Endothelial cell of hepatic sinusoid (primary cell): ENCODE measurements around the gene SLC16A12.
"Not testable (repeated sequence)": the region's sequence is repeated elsewhere in the genome, so short reads cannot be mapped to it uniquely, and the experiment has no call there.

Experiments
- in situ Hi-C: cut with HindIII; loops from 2 replicates; pipeline ENCODE4 v1.10.0; 2017; ENCODE audit warnings: low sequenced_read_pairs

Gene SLC16A12

GRCh38 chr10:89474452-89474851 is 60.9 kb downstream of the SLC16A12 start:
- in situ Hi-C loops, result no loop called here

- in situ Hi-C loops, result no loop called here
These were observed 64.1 kb downstream of the SLC16A12 start for GRCh38 chr10:89471110-89471809.

- in situ Hi-C loops, result no loop called here
These were observed 64.8 kb downstream of the SLC16A12 start for GRCh38 chr10:89470628-89471027.

- in situ Hi-C loops, result no loop called here
These were observed 65.9 kb downstream of the SLC16A12 start for GRCh38 chr10:89469517-89469916.

GRCh38 chr10:89468191-89468965 is 67.0 kb downstream of the SLC16A12 start:
- in situ Hi-C loops, result no loop called here

- in situ Hi-C loops, result no loop called here
These were observed 68.8 kb downstream of the SLC16A12 start for GRCh38 chr10:89466599-89467035.

- in situ Hi-C loops, result no loop called here
These were observed 70.2 kb downstream of the SLC16A12 start for GRCh38 chr10:89465196-89465595.

GRCh38 chr10:89463846-89464537 is 71.4 kb downstream of the SLC16A12 start:
- in situ Hi-C loops, result no loop called here

GRCh38 chr10:89458784-89459183 is 76.6 kb downstream of the SLC16A12 start:
- in situ Hi-C loops, result no loop called here

- in situ Hi-C loops, result no loop called here
These were observed 77.1 kb downstream of the SLC16A12 start for GRCh38 chr10:89458291-89458690.

- in situ Hi-C loops, result no loop called here
These were observed 80.6 kb downstream of the SLC16A12 start for GRCh38 chr10:89454561-89455347.

- in situ Hi-C loops, result no loop called here
These were observed 83.2 kb downstream of the SLC16A12 start for GRCh38 chr10:89452193-89452592.

- in situ Hi-C loops, result no loop called here
These were observed 84.5 kb downstream of the SLC16A12 start for GRCh38 chr10:89450901-89451300.

- in situ Hi-C loops, result not testable (repeated sequence)
These were observed 90.6 kb downstream of the SLC16A12 start for GRCh38 chr10:89444819-89445218.

GRCh38 chr10:89442289-89442688 is 93.1 kb downstream of the SLC16A12 start:
- in situ Hi-C loops, result no loop called here

- in situ Hi-C loops, result no loop called here
These were observed 95.0 kb downstream of the SLC16A12 start for GRCh38 chr10:89440226-89441009.

- in situ Hi-C loops, result no loop called here
These were observed 96.9 kb downstream of the SLC16A12 start for GRCh38 chr10:89438525-89438924.

- in situ Hi-C loops, result no loop called here
These were observed 103.4 kb downstream of the SLC16A12 start for GRCh38 chr10:89431977-89432376.

GRCh38 chr10:89428877-89429276 is 106.5 kb downstream of the SLC16A12 start:
- in situ Hi-C loops, result no loop called here

- in situ Hi-C loops, result no loop called here
These were observed 107.8 kb downstream of the SLC16A12 start for GRCh38 chr10:89427629-89428028.
